ENCODE results near the gene C3orf85.

- TF ChIP-seq, protein P1, sequence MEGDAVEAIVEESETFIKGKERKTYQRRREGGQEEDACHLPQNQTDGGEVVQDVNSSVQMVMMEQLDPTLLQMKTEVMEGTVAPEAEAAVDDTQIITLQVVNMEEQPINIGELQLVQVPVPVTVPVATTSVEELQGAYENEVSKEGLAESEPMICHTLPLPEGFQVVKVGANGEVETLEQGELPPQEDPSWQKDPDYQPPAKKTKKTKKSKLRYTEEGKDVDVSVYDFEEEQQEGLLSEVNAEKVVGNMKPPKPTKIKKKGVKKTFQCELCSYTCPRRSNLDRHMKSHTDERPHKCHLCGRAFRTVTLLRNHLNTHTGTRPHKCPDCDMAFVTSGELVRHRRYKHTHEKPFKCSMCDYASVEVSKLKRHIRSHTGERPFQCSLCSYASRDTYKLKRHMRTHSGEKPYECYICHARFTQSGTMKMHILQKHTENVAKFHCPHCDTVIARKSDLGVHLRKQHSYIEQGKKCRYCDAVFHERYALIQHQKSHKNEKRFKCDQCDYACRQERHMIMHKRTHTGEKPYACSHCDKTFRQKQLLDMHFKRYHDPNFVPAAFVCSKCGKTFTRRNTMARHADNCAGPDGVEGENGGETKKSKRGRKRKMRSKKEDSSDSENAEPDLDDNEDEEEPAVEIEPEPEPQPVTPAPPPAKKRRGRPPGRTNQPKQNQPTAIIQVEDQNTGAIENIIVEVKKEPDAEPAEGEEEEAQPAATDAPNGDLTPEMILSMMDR (optimal IDR thresholded peaks at IDR 0.05 in 1 of 3, IDR thresholded peaks at IDR 0.05 in 1 of 3, conservative IDR thresholded peaks at IDR 0.05 in 1 of 3; ENCODE audit: extremely low read depth in 1 of 3, insufficient read depth in 2 of 3, low read length in 3 of 3) = no peak
- TF ChIP-seq EZH2 (IDR thresholded peaks at IDR 0.05; ENCODE audit: low read length) = no peak
Measured at GRCh38 chr3:109118584-109118983, 17.9 kb upstream of the C3orf85 start.
